SJSA1 (cell line): Measurements from ENCODE around the gene ANGPTL1. TPM values are rescaled to one million over a fixed set of nuclear protein-coding genes. Genes with fewer than 3 reads are reported as not detected.

Source experiments
- DNase-seq, 2 experiments: peaks; one replicate each; pipeline ENCODE4 v3.0.0-alpha.2; 2015 to 2020; ENCODE audit warnings: low spot score in 2 of 2, low read depth in 1 of 2
- H3K27ac ChIP-seq: fragments of 250-450 bp; sonication (Bioruptor Pico); 2 replicates; pipeline ENCODE4 v1.5.1; 2020; ENCODE audit warnings: mild to moderate bottlenecking, moderate library complexity
- H3K27me3 ChIP-seq: fragments of 250-450 bp; sonication (Bioruptor Pico); replicated peaks from 2 replicates; pipeline ENCODE4 v1.5.1; 2020; ENCODE audit warnings: mild to moderate bottlenecking, moderate library complexity
- H3K36me3 ChIP-seq: fragments of 250-450 bp; sonication (Bioruptor Pico); 2 replicates; pipeline ENCODE4 v1.5.1; 2020; ENCODE audit warnings: mild to moderate bottlenecking
- H3K4me1 ChIP-seq: fragments of 250-450 bp; sonication (Bioruptor Pico); replicated peaks from 2 replicates; pipeline ENCODE4 v1.6.1; 2021; ENCODE audit warnings: mild to moderate bottlenecking
- H3K4me3 ChIP-seq: fragments of 250-450 bp; sonication (Bioruptor Pico); 2 replicates; pipeline ENCODE4 v1.5.1; 2020; ENCODE audit warnings: mild to moderate bottlenecking
- H3K9me3 ChIP-seq: fragments of 250-450 bp; sonication (Bioruptor Pico); replicated peaks from 2 replicates; pipeline ENCODE4 v1.5.1; 2020; ENCODE audit warnings: mild to moderate bottlenecking
- total RNA-seq: library from RNA; depleted of rRNA; stranded (reverse); fragments of >200 nt; shearing (Covaris generic); gene quantifications from 2 replicates; pipeline ENCODE4 v1.2.3, GENCODE V29; 2014; rRNA removed

Gene ANGPTL1, protein sequence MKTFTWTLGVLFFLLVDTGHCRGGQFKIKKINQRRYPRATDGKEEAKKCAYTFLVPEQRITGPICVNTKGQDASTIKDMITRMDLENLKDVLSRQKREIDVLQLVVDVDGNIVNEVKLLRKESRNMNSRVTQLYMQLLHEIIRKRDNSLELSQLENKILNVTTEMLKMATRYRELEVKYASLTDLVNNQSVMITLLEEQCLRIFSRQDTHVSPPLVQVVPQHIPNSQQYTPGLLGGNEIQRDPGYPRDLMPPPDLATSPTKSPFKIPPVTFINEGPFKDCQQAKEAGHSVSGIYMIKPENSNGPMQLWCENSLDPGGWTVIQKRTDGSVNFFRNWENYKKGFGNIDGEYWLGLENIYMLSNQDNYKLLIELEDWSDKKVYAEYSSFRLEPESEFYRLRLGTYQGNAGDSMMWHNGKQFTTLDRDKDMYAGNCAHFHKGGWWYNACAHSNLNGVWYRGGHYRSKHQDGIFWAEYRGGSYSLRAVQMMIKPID
- total RNA-seq, result 0.13 TPM in 1 of 2 replicates, not detected in the other

DNA sequence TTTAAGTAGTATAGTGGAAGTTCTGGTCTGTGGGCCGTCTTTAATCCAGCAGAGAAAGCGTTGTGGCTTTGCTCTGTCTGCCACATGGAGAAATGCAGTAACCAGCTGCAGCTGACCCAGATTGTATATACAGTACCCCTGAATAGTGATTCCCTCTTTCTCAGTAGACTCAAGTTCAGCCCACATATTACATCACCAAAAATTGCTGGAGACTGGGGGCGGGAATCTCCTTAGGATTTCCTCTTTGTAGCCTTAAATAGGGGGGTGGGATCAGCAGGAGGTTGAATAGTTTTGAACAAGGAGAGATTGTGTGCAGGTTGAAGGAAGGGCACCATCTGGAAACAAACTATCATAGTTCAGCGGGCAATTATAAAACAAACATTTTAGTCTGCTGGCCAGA, at the start of gene ANGPTL1:
Gene ANGPTL1 (minus strand): TSS at position 134 of the 400 bp plus-strand sequence. CDS start 5,301 bp downstream, outside the sequence.
- H3K9me3 ChIP-seq, result no peaks in the 10 kb centered on the region
- H3K36me3 ChIP-seq, result no peaks in the 10 kb centered on the region
- H3K27me3 ChIP-seq, result no peaks in the 10 kb centered on the region
- no peak within 1 kb of the TSS for H3K27ac ChIP-seq
- peaks cover 15% of the 10 kb centered on the region; the same call in 1 of the 2 replicates for H3K4me1 ChIP-seq
- no peak for DNase-seq
- H3K4me3 ChIP-seq, result no peak within 1 kb of the TSS

DNA sequence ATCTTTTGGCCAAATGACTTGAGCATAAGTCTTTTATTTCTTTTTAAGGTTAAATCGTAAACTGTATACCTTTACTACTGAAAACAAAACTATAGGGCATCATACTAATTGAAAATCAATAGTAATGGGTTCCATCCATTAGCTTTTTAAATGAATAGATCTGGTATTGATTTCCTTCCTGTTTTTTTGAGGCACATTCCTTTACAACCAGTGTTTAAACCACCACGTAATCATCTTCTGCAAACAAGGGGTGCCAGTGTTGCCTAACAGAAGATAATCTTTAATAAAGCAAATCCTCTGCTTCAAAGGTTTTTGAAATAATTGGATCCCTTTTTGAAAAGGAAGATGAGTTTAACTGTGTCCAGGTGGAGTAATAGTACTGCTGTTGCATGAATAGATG, 48.7 kb upstream of the ANGPTL1 start:
- DNase-seq, result no peak
- no peaks in the 10 kb centered on the region for H3K27me3 ChIP-seq

DNA sequence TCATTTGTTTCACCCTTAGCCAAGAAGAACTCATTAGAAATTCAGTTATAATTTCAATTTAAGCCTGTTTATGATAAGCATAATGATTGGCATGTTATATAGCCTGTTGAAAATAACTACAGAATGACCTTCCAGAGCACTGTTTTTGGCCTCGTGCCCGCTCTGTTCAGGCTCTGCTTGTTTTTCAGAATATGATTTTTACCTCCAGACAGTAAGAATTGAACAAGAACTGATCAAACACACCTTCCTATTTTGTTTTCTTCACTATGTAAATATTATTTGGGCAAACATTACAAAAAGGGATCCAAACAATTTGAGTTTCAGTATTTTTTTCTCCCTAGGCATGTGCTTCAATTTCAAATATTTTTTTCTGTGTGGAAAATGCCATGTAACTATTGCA, 48.1 kb upstream of the ANGPTL1 start:
- no peak for DNase-seq
- Histone ChIP-seq H3K9me3 (no peaks in the 10 kb centered on the region), H3K27ac (no peak overlapping the region), H3K36me3 (no peaks in the 10 kb centered on the region), H3K27me3 (no peaks in the 10 kb centered on the region), H3K4me3 (no peak overlapping the region), H3K4me1 (no peaks in the 10 kb centered on the region)

More for the DNA sequence above, 48.7 kb upstream of the ANGPTL1 start:
- no peaks in the 10 kb centered on the region for H3K36me3 ChIP-seq
- H3K4me3 ChIP-seq, result no peak overlapping the region
- H3K9me3 ChIP-seq, result no peaks in the 10 kb centered on the region
- H3K4me1 ChIP-seq, result no peaks in the 10 kb centered on the region
- H3K27ac ChIP-seq, result no peak overlapping the region

DNA sequence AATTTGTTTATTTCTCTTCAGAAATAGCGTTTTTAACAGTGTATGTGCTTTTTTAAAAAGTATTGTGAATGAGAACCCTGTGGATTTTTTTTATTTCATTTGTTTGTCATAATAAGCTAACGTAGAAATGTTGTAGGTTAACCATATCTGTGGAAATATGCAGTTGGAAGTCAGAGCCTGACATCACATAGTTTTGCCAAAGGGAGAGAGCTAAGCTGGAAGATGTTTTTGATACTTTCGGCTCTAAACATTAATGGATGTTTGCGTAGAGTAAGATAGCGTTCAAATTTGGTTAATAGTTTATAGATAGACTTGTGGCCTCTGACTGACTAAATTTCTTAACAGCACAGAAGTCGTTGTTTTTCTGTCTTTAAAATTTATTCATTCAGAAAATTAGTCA, 47.4 kb upstream of the ANGPTL1 start:
- DNase-seq, result no peak
- Histone ChIP-seq H3K36me3 (no peaks in the 10 kb centered on the region), H3K9me3 (no peaks in the 10 kb centered on the region), H3K4me3 (no peak overlapping the region), H3K27ac (no peak overlapping the region), H3K27me3 (no peaks in the 10 kb centered on the region), H3K4me1 (no peaks in the 10 kb centered on the region)

DNA sequence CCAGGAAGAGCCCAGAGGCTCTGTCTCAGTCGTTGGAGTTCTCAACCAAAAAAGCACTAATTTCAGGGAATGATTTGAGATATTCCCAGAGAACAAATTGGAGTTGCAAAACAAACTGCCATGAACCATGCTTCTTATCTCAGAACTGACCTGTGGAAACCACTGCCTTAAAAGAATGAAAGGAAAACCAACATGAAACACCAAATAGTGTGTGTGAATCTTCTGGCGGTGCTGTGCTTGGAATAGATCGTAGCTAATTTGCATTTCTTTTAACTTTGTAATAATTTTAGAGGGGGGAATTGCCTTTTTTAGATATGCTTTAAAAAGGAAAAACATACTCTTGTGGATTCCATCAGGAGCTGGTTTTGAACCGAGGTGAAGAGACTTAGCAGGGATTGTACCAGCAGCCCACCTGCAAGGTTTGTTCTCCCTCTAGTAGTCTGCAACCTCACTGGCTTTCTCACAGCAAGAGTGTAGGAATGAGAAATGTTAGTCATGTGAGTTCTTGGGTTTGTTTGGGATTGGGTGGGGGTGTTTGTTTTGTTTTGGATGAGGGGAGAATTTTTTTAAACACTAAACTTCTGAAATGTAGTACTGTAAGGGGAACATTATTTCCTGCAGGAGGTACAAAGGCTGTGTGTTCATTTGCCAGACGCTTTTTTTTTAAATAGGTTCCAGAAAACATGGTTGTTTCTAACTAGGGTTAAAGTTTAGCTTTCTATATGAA, 45.7 kb upstream of the ANGPTL1 start:
- no peak for DNase-seq
- no peak overlapping the region for H3K4me3 ChIP-seq
- no peaks in the 10 kb centered on the region for H3K36me3 ChIP-seq
- no peaks in the 10 kb centered on the region for H3K9me3 ChIP-seq
- H3K27me3 ChIP-seq, result no peaks in the 10 kb centered on the region
- H3K4me1 ChIP-seq, result no peaks in the 10 kb centered on the region
- H3K27ac ChIP-seq, result no peak overlapping the region

DNA sequence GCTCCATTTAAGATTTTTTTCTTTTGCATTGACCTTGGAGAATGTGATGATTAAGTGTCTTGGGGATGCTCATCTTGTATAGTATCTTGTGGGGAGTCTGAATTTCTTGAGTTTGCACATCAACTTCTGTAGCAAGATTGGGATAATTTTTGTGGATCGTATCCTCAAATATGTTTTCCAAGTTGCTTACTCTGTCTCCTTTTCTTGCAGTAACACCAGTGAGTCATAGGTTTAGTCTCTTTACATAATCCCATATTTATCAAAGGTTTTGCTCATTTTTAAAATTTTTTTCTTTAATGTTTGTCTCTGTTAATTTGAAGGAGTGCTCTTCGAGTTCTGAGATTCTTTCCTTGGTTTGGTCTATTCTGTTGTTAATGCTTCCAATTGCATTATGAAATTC, 41.7 kb upstream of the ANGPTL1 start:
- Histone ChIP-seq H3K36me3 (no peaks in the 10 kb centered on the region), H3K27ac (no peak overlapping the region), H3K27me3 (no peaks in the 10 kb centered on the region), H3K4me3 (no peak overlapping the region), H3K4me1 (no peaks in the 10 kb centered on the region), H3K9me3 (no peaks in the 10 kb centered on the region)
- DNase-seq, result no peak

DNA sequence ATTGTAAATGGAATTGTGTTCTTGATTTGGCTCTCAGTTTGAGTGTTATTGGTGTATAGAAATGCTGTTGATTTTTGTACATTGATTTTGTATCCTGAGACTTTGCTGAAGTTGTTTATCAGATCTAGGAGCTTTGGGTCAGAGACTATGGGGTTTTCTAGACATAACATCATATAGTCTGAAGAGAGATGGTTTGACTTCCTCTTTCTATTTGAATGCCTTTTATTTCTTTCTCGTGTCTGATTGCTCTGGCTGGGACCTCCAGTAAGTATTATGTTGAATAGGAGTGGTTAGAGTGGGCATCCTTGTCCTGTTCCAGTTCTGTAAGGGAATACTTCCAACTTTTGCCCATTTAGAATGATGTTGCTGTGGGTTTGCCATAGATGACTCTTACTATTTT, 39.1 kb upstream of the ANGPTL1 start:
- Histone ChIP-seq H3K36me3 (no peaks in the 10 kb centered on the region), H3K27me3 (no peaks in the 10 kb centered on the region), H3K27ac (no peak overlapping the region), H3K9me3 (no peaks in the 10 kb centered on the region), H3K4me1 (no peaks in the 10 kb centered on the region), H3K4me3 (no peak overlapping the region)
- no peak for DNase-seq

DNA sequence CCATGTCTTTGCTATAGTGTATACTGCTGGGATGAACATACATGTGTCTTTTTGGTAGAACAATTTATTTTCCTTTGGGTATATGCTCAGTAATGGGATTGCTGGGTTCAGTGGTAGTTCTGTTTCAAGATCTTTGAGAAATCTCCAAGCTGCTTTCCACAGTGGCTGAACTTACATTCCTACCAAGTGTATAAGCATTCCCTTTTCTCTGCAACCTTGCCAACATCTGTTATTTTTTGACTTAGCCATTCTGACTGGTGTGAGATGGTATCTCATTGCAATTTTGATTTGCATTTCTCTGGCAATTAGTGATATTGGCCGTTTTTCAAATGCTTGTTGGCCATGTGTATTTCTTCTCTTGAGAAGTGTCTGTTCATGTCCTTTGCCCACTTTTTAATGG, 37.5 kb upstream of the ANGPTL1 start:
- Histone ChIP-seq H3K9me3 (no peaks in the 10 kb centered on the region), H3K27ac (no peak overlapping the region), H3K4me1 (no peaks in the 10 kb centered on the region), H3K4me3 (no peak overlapping the region), H3K27me3 (no peaks in the 10 kb centered on the region), H3K36me3 (no peaks in the 10 kb centered on the region)
- DNase-seq, result no peak

DNA sequence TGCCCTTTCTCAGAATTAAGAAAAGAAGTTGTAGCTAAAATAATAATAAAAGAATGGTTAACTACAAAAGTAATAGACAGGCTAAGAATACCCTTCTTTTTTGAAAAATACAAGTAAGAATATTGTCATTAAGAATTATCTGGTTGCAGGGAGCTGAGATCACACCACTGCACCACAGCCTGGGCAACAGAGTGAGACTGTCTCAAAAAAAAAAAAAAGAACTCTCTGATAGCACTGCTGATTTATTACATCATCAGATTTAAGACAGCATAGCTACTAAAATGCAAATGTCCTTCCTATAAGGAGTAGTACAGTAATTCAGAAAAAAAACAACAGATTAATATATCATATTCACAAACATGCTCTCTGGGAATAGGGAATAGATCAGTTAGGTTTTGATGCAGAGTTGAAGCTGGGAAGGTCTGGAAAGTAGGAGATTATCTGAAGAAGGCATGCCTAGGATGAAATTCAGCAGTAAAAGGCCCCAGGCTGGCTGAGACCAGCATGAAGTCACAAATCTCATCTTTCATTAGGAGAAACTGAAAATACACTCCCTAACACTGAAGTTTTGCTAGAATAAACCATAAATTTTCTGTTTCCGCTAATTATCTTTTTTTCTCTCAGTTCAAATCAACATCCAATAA, 30.7 kb upstream of the ANGPTL1 start:
- no peak for DNase-seq
- no peak overlapping the region for H3K4me3 ChIP-seq
- H3K27me3 ChIP-seq, result no peaks in the 10 kb centered on the region
- H3K27ac ChIP-seq, result no peak overlapping the region
- H3K9me3 ChIP-seq, result no peaks in the 10 kb centered on the region
- H3K4me1 ChIP-seq, result no peaks in the 10 kb centered on the region
- H3K36me3 ChIP-seq, result no peaks in the 10 kb centered on the region; the same call in none of the 2 replicates

DNA sequence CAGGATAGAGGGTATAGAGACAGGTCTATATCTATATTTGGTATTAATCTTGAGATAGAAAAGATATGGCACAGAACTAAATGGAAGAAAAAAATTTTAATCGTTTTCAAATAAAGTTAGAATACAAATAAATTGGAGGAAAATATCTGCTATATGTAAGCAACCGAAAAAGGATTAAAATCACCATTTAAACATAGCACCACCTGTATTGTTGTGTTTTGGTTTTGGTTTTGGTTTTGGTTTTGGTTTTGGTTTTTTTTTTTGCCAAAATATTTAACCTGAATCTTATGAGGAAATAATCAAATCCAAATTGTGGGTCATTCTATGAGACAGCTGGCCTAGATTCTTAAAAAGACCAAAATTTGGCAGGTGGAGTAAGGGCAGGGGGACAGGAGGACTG, 28.5 kb upstream of the ANGPTL1 start:
- no peak overlapping the region for H3K27ac ChIP-seq
- no peaks in the 10 kb centered on the region for H3K9me3 ChIP-seq
- DNase-seq, result no peak
- H3K36me3 ChIP-seq, result peaks cover 2% of the 10 kb centered on the region
- H3K4me3 ChIP-seq, result no peak overlapping the region
- no peaks in the 10 kb centered on the region for H3K27me3 ChIP-seq
- H3K4me1 ChIP-seq, result no peaks in the 10 kb centered on the region

DNA sequence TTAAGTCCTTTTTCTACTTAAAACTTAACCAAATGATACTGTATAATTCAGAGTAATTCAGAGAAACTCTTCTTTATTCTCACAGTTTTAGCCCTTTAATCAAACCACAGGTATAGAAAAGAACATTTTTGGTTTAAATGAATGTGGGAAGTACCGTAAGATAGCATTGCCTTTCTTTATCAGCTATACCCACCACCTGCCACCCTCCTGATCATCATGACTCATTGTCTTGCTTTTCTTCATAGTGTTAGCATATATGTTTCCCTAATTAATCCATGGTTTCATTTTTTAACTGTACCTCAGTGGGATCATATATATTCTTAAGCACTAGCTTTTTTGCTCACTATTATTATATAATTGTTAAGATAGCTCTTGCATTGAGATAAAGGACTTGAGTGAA, 27.5 kb upstream of the ANGPTL1 start:
- H3K27ac ChIP-seq, result no peak overlapping the region
- no peak overlapping the region for H3K4me3 ChIP-seq
- H3K36me3 ChIP-seq, result peaks cover 7% of the 10 kb centered on the region
- H3K27me3 ChIP-seq, result no peaks in the 10 kb centered on the region
- DNase-seq, result no peak
- no peaks in the 10 kb centered on the region for H3K9me3 ChIP-seq
- no peaks in the 10 kb centered on the region for H3K4me1 ChIP-seq

DNA sequence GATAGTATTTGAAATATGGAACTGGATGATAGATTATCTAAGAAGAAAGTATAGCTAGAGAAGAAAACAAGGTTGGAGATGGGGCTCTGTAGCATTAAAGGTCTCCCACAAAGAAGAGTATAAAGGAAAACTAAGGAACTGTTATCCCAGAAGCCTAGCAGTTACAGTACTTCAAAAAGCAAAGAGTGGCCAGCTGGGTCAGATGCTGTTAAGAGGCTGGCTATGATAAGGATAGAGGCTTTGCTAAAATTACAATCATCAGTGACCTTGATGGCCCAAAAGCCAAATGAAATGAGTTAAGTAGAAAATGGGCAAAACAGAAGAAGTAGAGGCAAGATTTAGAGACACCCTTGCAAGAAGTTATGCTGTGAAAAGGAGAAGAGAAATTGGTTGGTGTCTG, 25.1 kb upstream of the ANGPTL1 start:
- H3K9me3 ChIP-seq, result no peaks in the 10 kb centered on the region
- H3K27me3 ChIP-seq, result no peaks in the 10 kb centered on the region
- peaks cover 7% of the 10 kb centered on the region for H3K36me3 ChIP-seq
- DNase-seq, result no peak
- H3K27ac ChIP-seq, result no peak overlapping the region
- H3K4me3 ChIP-seq, result no peak overlapping the region
- H3K4me1 ChIP-seq, result no peaks in the 10 kb centered on the region

DNA sequence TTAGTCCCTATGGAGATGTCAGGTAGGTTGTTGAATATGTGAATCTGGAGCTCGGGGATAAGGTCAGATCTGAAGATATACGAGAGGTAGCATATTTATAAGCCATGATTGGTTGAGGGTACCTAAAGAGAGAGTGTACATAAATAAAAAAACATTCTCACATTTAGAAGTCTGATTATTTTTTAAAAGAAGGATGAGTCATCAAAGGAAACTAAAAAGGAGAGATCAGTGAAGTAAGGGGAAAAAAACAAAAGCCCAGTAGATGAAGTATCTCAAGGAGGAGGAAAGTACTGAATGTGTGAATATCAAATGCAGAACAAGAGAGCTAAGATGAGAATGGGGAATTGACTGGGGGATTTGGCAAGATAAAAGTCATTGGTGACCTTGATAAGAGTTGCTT, 15.7 kb upstream of the ANGPTL1 start:
- peaks cover 2% of the 10 kb centered on the region; the same call in 1 of the 2 replicates for H3K36me3 ChIP-seq

DNA sequence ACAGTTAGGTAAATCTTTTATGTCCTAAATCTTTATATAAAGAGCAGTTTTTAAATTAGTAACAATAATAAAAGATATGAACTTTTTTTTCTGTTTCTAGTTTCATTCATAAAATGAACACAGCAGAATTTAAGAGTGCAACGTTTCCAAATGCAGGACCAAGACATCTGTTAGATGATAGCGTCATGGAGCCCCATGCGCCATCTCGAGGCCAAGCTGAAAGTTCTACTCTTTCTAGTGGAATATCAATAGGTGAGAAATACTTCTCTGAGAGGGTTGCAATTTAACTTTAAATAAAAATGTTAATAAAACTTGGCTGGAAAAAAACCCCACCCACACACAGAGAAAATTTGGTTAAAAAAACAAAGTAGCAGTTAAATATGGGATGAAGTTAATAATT, 15.0 kb upstream of the ANGPTL1 start:
- Histone ChIP-seq H3K36me3 (peaks cover 2% of the 10 kb centered on the region; the same call in 1 of the 2 replicates), H3K4me1 (no peaks in the 10 kb centered on the region)

More for the DNA sequence above, 15.7 kb upstream of the ANGPTL1 start:
- Histone ChIP-seq H3K27me3 (no peaks in the 10 kb centered on the region), H3K4me1 (no peaks in the 10 kb centered on the region), H3K4me3 (no peak overlapping the region), H3K9me3 (no peaks in the 10 kb centered on the region), H3K27ac (no peak overlapping the region)
- DNase-seq, result no peak

More for the DNA sequence above, 15.0 kb upstream of the ANGPTL1 start:
- Histone ChIP-seq H3K27ac (no peak overlapping the region), H3K4me3 (no peak overlapping the region), H3K9me3 (no peaks in the 10 kb centered on the region), H3K27me3 (no peaks in the 10 kb centered on the region)
- no peak for DNase-seq
